Gastrocnemius medialis (tissue), 4 donors: Measurements from ENCODE around the gene SCARB2. TPM values are rescaled to one million over a fixed set of nuclear protein-coding genes. Genes with fewer than 3 reads are reported as not detected.

Source experiments
- ATAC-seq, 2 donors: fragments of 150-250 bp; one replicate each; pipeline ENCODE4 v1.9.1; 2016
- DNase-seq, 2 donors: peaks; one replicate each; pipeline ENCODE4 v3.0.0-alpha.2; 2019
- H3K27ac ChIP-seq, 4 donors: fragments of 200-600 bp; sonication (generic); 1 replicate in 1 of 4; 2 replicates in 3 of 4; pipeline ENCODE4 v1.5.1; 2016 to 2018; ENCODE audit warnings: mild to moderate bottlenecking in 2 of 4, moderate library complexity in 1 of 4
- H3K27me3 ChIP-seq, 3 donors: fragments of 200-600 bp; sonication (generic) in 2 of 3; 1 replicate in 1 of 3; 2 replicates in 2 of 3; pipeline versions ENCODE4 v1.5.1 to v1.6.0; 2016 to 2019; ENCODE audit warnings: mild to moderate bottlenecking in 1 of 3, moderate library complexity in 1 of 3
- H3K36me3 ChIP-seq, 2 donors: fragments of 200-600 bp; sonication (generic) in 1 of 2; one replicate each; pipeline ENCODE4 v1.5.1; 2017 to 2018
- H3K4me1 ChIP-seq, 2 donors: fragments of 200-600 bp; sonication (generic) in 1 of 2; one replicate each; pipeline ENCODE4 v1.5.1; 2016 to 2017; ENCODE audit warnings: mild to moderate bottlenecking in 2 of 2
- H3K4me3 ChIP-seq, 4 donors: fragments of 200-600 bp; sonication (generic) in 3 of 4; 1 replicate in 1 of 4; 2 replicates in 3 of 4; pipeline ENCODE4 v1.5.1; 2016 to 2019; ENCODE audit warnings: mild to moderate bottlenecking in 2 of 4
- H3K9me3 ChIP-seq, 3 donors: fragments of 200-600 bp; sonication (generic) in 2 of 3; 1 replicate in 1 of 3; 2 replicates in 2 of 3; pipeline ENCODE4 v1.5.1; 2016 to 2019
- POLR2A ChIP-seq, 2 donors: fragments of 450-650 bp; IDR thresholded peaks; one replicate each; pipeline ENCODE4 v1.6.1; 2017; ENCODE audit warnings: antibody characterized with exemption in 2 of 2, mild to moderate bottlenecking in 2 of 2, moderate library complexity in 2 of 2
- in situ Hi-C, 4 donors: fragments of 200-750 bp; cut with MboI; loops; one replicate each; pipeline versions ENCODE4 v1.15.0 to v1.8.0; 2017; ENCODE audit warnings: low sequenced_read_pairs in 4 of 4
- intact Hi-C: fragments of 100-400 bp; cut with DNase I; formaldehyde crosslinking; loops from one replicate; pipeline ENCODE4 v1.15.1; 2023; ENCODE audit warnings: low total_unique reads
- total RNA-seq, 4 donors: library from RNA; depleted of rRNA; stranded (reverse); fragments of >200 nt; gene quantifications; one replicate each; pipeline versions ENCODE4 v1.1.0 to v1.2.3, GENCODE V29; 2016
- TF ChIP-seq, protein P1 (sequence below), 5 experiments: fragments of 450-650 bp in 3 of 5; fragments of 200-600 bp in 2 of 5; sonication (generic) in 2 of 5; IDR thresholded peaks in 4 of 5; conservative IDR thresholded peaks in 1 of 5; 1 replicate in 4 of 5; 2 replicates in 1 of 5; pipeline ENCODE4 v1.5.1; 2016 to 2019; ENCODE audit warnings: antibody characterized with exemption in 5 of 5, mild to moderate bottlenecking in 3 of 5, moderate library complexity in 3 of 5

The SCARB2 gene
- total RNA-seq, 4 donors from 2014 or later = 91.3 to 292 (median 186) TPM

DNA sequence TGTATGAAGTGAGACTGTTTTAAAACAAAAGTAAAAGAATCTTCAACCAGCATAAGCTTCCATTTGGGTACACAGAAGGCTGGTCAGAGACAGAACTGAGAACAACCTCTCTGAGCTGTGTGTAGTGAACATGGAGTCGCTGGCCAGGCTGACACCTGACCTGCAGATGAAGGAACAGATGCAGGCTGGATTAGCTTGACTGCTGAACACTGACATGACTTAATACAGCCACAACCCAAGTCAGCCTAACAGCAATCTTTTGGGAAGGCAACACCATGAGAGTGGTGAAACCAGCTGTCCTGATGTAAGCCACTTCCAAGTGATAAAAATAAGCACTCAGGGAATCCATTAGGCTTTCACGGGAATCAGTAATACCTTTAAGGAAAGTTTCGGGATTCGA lies 10.1 kb downstream of the SCARB2 start:
- Histone ChIP-seq H3K4me3 (peak overlapping the region in 2 of 4 donors; percentile 0 to 11), H3K36me3 (no peaks in the 10 kb centered on the region), H3K9me3 (no peaks in the 10 kb centered on the region), H3K27ac (peak overlapping the region; percentile 90 to 97 (median 96)), H3K27me3 (no peaks in the 10 kb centered on the region), H3K4me1 (peaks cover 96 to 98% of the 10 kb centered on the region in 2 donors)
- ATAC-seq = peak; percentile 62 to 67
- TF ChIP-seq, protein P1, sequence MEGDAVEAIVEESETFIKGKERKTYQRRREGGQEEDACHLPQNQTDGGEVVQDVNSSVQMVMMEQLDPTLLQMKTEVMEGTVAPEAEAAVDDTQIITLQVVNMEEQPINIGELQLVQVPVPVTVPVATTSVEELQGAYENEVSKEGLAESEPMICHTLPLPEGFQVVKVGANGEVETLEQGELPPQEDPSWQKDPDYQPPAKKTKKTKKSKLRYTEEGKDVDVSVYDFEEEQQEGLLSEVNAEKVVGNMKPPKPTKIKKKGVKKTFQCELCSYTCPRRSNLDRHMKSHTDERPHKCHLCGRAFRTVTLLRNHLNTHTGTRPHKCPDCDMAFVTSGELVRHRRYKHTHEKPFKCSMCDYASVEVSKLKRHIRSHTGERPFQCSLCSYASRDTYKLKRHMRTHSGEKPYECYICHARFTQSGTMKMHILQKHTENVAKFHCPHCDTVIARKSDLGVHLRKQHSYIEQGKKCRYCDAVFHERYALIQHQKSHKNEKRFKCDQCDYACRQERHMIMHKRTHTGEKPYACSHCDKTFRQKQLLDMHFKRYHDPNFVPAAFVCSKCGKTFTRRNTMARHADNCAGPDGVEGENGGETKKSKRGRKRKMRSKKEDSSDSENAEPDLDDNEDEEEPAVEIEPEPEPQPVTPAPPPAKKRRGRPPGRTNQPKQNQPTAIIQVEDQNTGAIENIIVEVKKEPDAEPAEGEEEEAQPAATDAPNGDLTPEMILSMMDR (IDR thresholded peaks at IDR 0.05 in 4 of 5, conservative IDR thresholded peaks at IDR 0.05 in 1 of 5) = no peak
- no peak for TF ChIP-seq POLR2A (IDR thresholded peaks at IDR 0.05)
- DNase-seq = peak; percentile 75 to 89
- in situ Hi-C loops = no loop called here
- intact Hi-C loops = no loop called here

DNA sequence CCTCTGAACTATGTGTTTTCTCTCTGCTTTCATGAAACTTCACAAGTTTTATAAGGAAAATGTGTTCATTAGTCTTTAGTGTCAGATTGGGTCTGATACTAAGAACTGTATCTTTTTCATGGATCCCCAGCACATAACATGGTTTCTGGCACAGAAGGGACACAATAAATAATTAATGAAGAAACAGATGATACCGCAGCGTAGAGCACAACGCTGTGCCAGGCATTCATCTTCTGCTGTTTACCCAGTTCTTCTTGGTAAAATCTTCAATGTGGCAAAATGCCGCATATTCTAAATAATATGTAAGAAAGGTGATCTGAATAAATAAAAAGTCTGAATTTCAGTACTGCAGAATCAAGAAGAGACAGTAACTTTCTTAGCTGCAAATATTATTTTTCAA lies 12.3 kb downstream of the SCARB2 start:
- in situ Hi-C loops = no loop called here
- H3K36me3 ChIP-seq = no peaks in the 10 kb centered on the region
- no peak for ATAC-seq
- TF ChIP-seq, protein P1 (IDR thresholded peaks at IDR 0.05 in 4 of 5, conservative IDR thresholded peaks at IDR 0.05 in 1 of 5) = no peak
- no peak for TF ChIP-seq POLR2A (IDR thresholded peaks at IDR 0.05)
- DNase-seq = no peak
- intact Hi-C loops = loop anchor here (2.0 kb wide), 1 partner anchor 38 kb away; no protein-coding TSS in a partner anchor
- H3K27ac ChIP-seq = peak overlapping the region; percentile 90 to 97 (median 96)
- no peak overlapping the region for H3K4me3 ChIP-seq
- peaks cover 96 to 98% of the 10 kb centered on the region in 2 donors for H3K4me1 ChIP-seq
- H3K27me3 ChIP-seq = no peaks in the 10 kb centered on the region
- no peaks in the 10 kb centered on the region for H3K9me3 ChIP-seq

DNA sequence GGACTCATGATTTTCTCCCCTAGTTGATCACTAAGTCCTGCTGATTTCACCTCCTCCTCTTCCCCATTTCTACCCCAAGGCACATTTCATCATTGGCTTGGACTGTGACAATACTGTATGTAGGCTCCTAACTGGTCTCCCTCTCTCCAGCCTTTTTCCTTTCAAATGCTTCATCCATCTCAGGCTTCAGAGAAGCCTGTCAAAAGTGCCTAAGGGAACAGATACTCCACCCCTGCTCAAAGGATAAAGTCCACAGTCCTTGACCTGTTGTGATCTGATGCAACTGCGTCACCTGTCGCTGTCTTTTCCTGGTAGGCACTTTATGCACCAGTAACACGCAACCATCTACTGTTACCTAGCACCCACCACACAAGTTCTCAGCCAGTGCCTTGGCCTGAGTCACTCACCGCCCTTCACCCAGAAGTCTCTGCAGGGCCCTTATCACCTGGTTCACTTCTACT lies 12.8 kb downstream of the SCARB2 start:
- H3K27me3 ChIP-seq = no peaks in the 10 kb centered on the region
- no peaks in the 10 kb centered on the region for H3K36me3 ChIP-seq
- intact Hi-C loops (loop anchor here (2.0 kb wide), 1 partner anchor 38 kb away; no protein-coding TSS in a partner anchor), in situ Hi-C loops (no loop called here)
- ATAC-seq (peak; percentile 82 to 83), DNase-seq (peak; percentile 92 to 97)
- peaks cover 96 to 98% of the 10 kb centered on the region in 2 donors for H3K4me1 ChIP-seq
- H3K4me3 ChIP-seq = no peak overlapping the region
- H3K27ac ChIP-seq = peak overlapping the region; percentile 90 to 97 (median 96)
- TF ChIP-seq POLR2A (IDR thresholded peaks at IDR 0.05) = peak in 1 of 2 donors; percentile 38
- TF ChIP-seq, protein P1 (IDR thresholded peaks at IDR 0.05 in 4 of 5, conservative IDR thresholded peaks at IDR 0.05 in 1 of 5) = no peak
- no peaks in the 10 kb centered on the region for H3K9me3 ChIP-seq

DNA sequence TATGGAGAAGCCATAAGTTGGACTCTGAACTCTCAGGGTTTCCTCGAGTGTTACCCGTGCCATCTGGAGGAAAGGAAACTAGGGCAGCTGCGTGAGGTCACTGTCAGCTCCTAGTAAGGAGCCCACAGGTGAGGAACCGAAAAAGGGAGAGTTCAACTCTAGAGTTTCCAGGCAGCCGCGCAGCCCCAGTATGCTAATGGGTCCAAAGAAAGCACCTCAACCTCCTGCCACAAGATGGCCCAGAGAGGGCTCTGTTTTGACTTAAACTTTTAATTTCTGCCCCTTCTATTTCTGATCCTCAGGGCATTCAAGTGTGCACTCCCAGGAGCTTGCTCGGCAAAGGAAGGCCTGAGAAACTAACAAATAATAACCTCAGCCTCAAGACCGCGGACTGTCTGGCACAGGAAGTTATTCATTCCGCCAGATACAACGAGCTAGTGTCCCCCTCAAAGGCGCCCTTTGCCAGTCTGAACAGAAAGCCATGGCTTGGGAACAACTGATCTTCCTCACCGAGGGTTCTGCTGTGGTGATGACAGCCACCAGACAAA lies 13.9 kb downstream of the SCARB2 start:
- H3K27me3 ChIP-seq = no peaks in the 10 kb centered on the region
- peak; percentile 41 to 60 for DNase-seq
- ATAC-seq = peak in 1 of 2 donors; percentile 8
- peaks cover 96 to 97% of the 10 kb centered on the region in 2 donors for H3K4me1 ChIP-seq
- intact Hi-C loops (loop anchor here (2.0 to 10.0 kb wide), 6 partner anchors 15 to 745 kb away; partner anchors contain the start of genes G3BP2, SEPTIN11 and STBD1), in situ Hi-C loops (loop anchor here (10.0 to 25.0 kb wide), 3 partner anchors 95 to 763 kb away; partner anchors contain the start of gene STBD1 (in 3 of the 4))
- peak overlapping the region; percentile 24 to 30 (median 26) for H3K4me3 ChIP-seq
- TF ChIP-seq, protein P1 (IDR thresholded peaks at IDR 0.05 in 4 of 5, conservative IDR thresholded peaks at IDR 0.05 in 1 of 5) = no peak
- TF ChIP-seq POLR2A (IDR thresholded peaks at IDR 0.05) = no peak
- H3K27ac ChIP-seq = peak overlapping the region; percentile 90 to 97 (median 96)
- no peaks in the 10 kb centered on the region for H3K9me3 ChIP-seq
- H3K36me3 ChIP-seq = peaks cover 0 to 8% of the 10 kb centered on the region in 2 donors
